GM23338 (cell line): ENCODE data around the gene MCC. TPM values are rescaled to one million over a fixed set of nuclear protein-coding genes. Genes with fewer than 3 reads are reported as not detected.

Experiments used
- ATAC-seq: fragments of 200-7000 bp; cut with Tn5 transposase; 3 replicates; pipeline ENCODE4 v1.9.1; 2020
- DNase-seq: peaks from one replicate; pipeline ENCODE4 v3.0.0-alpha.2; 2015; ENCODE audit warnings: low spot score
- H2AFZ ChIP-seq: fragments of 200-600 bp; sonication (generic); 2 replicates; pipeline ENCODE4 v1.8.0; 2016; ENCODE audit warnings: antibody characterized with exemption, mild to moderate bottlenecking, moderate library complexity
- H3F3A ChIP-seq: fragments of 200-600 bp; sonication (generic); replicated peaks from 2 replicates; pipeline ENCODE4 v1.8.0; 2017; ENCODE audit warnings: antibody characterized with exemption, mixed run types, low read depth
- H3K27ac ChIP-seq: fragments of 200-600 bp; sonication (generic); 2 replicates; pipeline ENCODE4 v1.6.1; 2016; ENCODE audit warnings: low read depth
- H3K27me3 ChIP-seq: fragments of 200-600 bp; sonication (generic); 2 replicates; pipeline ENCODE4 v1.8.0; 2016; ENCODE audit warnings: mild to moderate bottlenecking, mixed run types, moderate library complexity; ENCODE audit not compliant: insufficient read depth
- H3K36me3 ChIP-seq: fragments of 200-600 bp; sonication (generic); 2 replicates; pipeline ENCODE4 v1.8.0; 2016; ENCODE audit warnings: mild to moderate bottlenecking; ENCODE audit not compliant: insufficient read depth
- H3K4me1 ChIP-seq: fragments of 200-600 bp; sonication (generic); 2 replicates; pipeline ENCODE4 v1.8.0; 2016; ENCODE audit warnings: mild to moderate bottlenecking, moderate library complexity; ENCODE audit not compliant: insufficient read depth
- H3K4me2 ChIP-seq: fragments of 200-600 bp; sonication (generic); 2 replicates; pipeline ENCODE4 v1.7.1; 2017; ENCODE audit warnings: mixed run types
- H3K4me3 ChIP-seq: fragments of 200-600 bp; sonication (generic); 2 replicates; pipeline ENCODE4 v1.6.1; 2016; ENCODE audit warnings: mixed run types
- H3K79me2 ChIP-seq: fragments of 200-600 bp; sonication (generic); replicated peaks from 2 replicates; pipeline ENCODE4 v1.8.0; 2017; ENCODE audit warnings: mild to moderate bottlenecking; ENCODE audit not compliant: insufficient read depth
- H3K9me2 ChIP-seq: fragments of 200-600 bp; sonication (generic); 2 replicates; pipeline ENCODE4 v1.8.0; 2017; ENCODE audit not compliant: insufficient read depth
- H4K20me1 ChIP-seq: fragments of 200-600 bp; sonication (generic); replicated peaks from 2 replicates; pipeline ENCODE4 v1.8.0; 2017; ENCODE audit warnings: mild to moderate bottlenecking; ENCODE audit not compliant: insufficient read depth
- H3K27ac Mint-ChIP-seq: 2 replicates; pipeline ENCODE4 v1.8.0; 2020; ENCODE audit warnings: inconsistent platforms, mild to moderate bottlenecking, moderate library complexity, mixed read lengths
- H3K27me3 Mint-ChIP-seq: 3 replicates; pipeline ENCODE4 v1.8.0; 2022; ENCODE audit warnings: low read depth, mild to moderate bottlenecking, moderate library complexity, mixed read lengths, inconsistent platforms; ENCODE audit not compliant: insufficient read depth, poor library complexity
- H3K36me3 Mint-ChIP-seq: 3 replicates; pipeline ENCODE4 v1.8.0; 2021; ENCODE audit warnings: low read depth, mild to moderate bottlenecking, inconsistent platforms, moderate library complexity, mixed read lengths
- H3K4me1 Mint-ChIP-seq: 3 replicates; pipeline ENCODE4 v1.8.0; 2020; ENCODE audit warnings: mild to moderate bottlenecking, inconsistent platforms, mixed read lengths
- H3K4me3 Mint-ChIP-seq: 3 replicates; pipeline ENCODE4 v1.8.0; 2021; ENCODE audit warnings: moderate library complexity, mild to moderate bottlenecking, inconsistent platforms, mixed read lengths
- H3K9me3 Mint-ChIP-seq: 3 replicates; pipeline ENCODE4 v1.8.0; 2020; ENCODE audit warnings: moderate library complexity, mild to moderate bottlenecking, inconsistent platforms, mixed read lengths
- CREB1 ChIP-seq: fragments of 250-450 bp; sonication (Bioruptor Pico); IDR thresholded peaks from 2 replicates; pipeline ENCODE4 v1.5.0; 2020; ENCODE audit warnings: low read depth, mild to moderate bottlenecking, moderate library complexity
- EZH2 ChIP-seq: fragments of 200-600 bp; sonication (generic); IDR thresholded peaks from one replicate; pipeline ENCODE4 v1.8.0; 2017; ENCODE audit warnings: antibody characterized with exemption, mild to moderate bottlenecking, low read depth; ENCODE audit not compliant: unreplicated experiment
- EZH2phosphoT487 ChIP-seq: fragments of 200-600 bp; sonication (generic); IDR thresholded peaks from one replicate; pipeline ENCODE4 v1.8.1; 2018; ENCODE audit warnings: antibody characterized with exemption; ENCODE audit not compliant: unreplicated experiment
- NANOG ChIP-seq: IDR thresholded peaks from 2 replicates; pipeline ENCODE4 v1.6.1; 2016; ENCODE audit warnings: antibody characterized with exemption, borderline replicate concordance
- POLR2AphosphoS5 ChIP-seq: IDR thresholded peaks from 2 replicates; pipeline ENCODE4 v1.6.1; 2016; ENCODE audit warnings: antibody characterized with exemption, low read depth
- STAT1 ChIP-seq: IDR thresholded peaks from one replicate; pipeline ENCODE4 v1.6.1; 2016; ENCODE audit warnings: antibody characterized with exemption; ENCODE audit not compliant: unreplicated experiment
- ZNF331 ChIP-seq: fragments of 250-450 bp; sonication (Bioruptor Pico); IDR thresholded peaks from 2 replicates; pipeline ENCODE4 v1.5.0; 2020; ENCODE audit warnings: low read depth, mild to moderate bottlenecking, moderate library complexity
- ZNF462 ChIP-seq: fragments of 250-450 bp; sonication (Bioruptor Pico); IDR thresholded peaks from 2 replicates; pipeline ENCODE4 v1.5.0; 2020; ENCODE audit warnings: mild to moderate bottlenecking, moderate library complexity
- polyA plus RNA-seq: library from polyadenylated mRNA; unstranded; fragments of >200 nt; fragmentation: Nextera tagmentation; extraction: Ambion mirVana; gene quantifications from 2 replicates; pipeline ENCODE4 v1.2.1, GENCODE V29; 2016
- total RNA-seq: library from RNA; depleted of rRNA; stranded (reverse); fragments of >200 nt; shearing (Covaris generic); gene quantifications from 2 replicates; pipeline ENCODE4 v1.2.3, GENCODE V29; 2014
- TF ChIP-seq, protein P1 (sequence below), 2 experiments: fragments of 200-600 bp in 1 of 2; sonication (generic) in 1 of 2; conservative IDR thresholded peaks; 2 replicates each; pipeline versions ENCODE4 v1.5.1 to v1.6.1; 2016 to 2017; ENCODE audit warnings: antibody characterized with exemption in 2 of 2, low read depth in 2 of 2, mild to moderate bottlenecking in 2 of 2, moderate library complexity in 1 of 2
- TF ChIP-seq, protein P2 (sequence below): IDR thresholded peaks from one replicate; pipeline ENCODE4 v1.6.1; 2018; ENCODE audit warnings: antibody characterized with exemption; ENCODE audit not compliant: unreplicated experiment

MCC gene
- total and polyA plus RNA-seq, 2 experiments from 2014 or later = 3.8 to 10.1 TPM

GRCh38 chr5:113214606-113215323 lies 273.5 kb downstream of the MCC start (continued):
- no peak for TF ChIP-seq STAT1
- no peak for TF ChIP-seq POLR2AphosphoS5
- TF ChIP-seq, protein P1, sequence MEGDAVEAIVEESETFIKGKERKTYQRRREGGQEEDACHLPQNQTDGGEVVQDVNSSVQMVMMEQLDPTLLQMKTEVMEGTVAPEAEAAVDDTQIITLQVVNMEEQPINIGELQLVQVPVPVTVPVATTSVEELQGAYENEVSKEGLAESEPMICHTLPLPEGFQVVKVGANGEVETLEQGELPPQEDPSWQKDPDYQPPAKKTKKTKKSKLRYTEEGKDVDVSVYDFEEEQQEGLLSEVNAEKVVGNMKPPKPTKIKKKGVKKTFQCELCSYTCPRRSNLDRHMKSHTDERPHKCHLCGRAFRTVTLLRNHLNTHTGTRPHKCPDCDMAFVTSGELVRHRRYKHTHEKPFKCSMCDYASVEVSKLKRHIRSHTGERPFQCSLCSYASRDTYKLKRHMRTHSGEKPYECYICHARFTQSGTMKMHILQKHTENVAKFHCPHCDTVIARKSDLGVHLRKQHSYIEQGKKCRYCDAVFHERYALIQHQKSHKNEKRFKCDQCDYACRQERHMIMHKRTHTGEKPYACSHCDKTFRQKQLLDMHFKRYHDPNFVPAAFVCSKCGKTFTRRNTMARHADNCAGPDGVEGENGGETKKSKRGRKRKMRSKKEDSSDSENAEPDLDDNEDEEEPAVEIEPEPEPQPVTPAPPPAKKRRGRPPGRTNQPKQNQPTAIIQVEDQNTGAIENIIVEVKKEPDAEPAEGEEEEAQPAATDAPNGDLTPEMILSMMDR (conservative IDR thresholded peaks at IDR 0.05; ENCODE audit: low read depth in 2 of 2) = no peak
- no peak for TF ChIP-seq EZH2phosphoT487
- TF ChIP-seq, protein P2, sequence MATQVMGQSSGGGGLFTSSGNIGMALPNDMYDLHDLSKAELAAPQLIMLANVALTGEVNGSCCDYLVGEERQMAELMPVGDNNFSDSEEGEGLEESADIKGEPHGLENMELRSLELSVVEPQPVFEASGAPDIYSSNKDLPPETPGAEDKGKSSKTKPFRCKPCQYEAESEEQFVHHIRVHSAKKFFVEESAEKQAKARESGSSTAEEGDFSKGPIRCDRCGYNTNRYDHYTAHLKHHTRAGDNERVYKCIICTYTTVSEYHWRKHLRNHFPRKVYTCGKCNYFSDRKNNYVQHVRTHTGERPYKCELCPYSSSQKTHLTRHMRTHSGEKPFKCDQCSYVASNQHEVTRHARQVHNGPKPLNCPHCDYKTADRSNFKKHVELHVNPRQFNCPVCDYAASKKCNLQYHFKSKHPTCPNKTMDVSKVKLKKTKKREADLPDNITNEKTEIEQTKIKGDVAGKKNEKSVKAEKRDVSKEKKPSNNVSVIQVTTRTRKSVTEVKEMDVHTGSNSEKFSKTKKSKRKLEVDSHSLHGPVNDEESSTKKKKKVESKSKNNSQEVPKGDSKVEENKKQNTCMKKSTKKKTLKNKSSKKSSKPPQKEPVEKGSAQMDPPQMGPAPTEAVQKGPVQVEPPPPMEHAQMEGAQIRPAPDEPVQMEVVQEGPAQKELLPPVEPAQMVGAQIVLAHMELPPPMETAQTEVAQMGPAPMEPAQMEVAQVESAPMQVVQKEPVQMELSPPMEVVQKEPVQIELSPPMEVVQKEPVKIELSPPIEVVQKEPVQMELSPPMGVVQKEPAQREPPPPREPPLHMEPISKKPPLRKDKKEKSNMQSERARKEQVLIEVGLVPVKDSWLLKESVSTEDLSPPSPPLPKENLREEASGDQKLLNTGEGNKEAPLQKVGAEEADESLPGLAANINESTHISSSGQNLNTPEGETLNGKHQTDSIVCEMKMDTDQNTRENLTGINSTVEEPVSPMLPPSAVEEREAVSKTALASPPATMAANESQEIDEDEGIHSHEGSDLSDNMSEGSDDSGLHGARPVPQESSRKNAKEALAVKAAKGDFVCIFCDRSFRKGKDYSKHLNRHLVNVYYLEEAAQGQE = no peak
- no peak for TF ChIP-seq NANOG
- no peak for TF ChIP-seq EZH2

GRCh38 chr5:113213551-113214425 lies 274.5 kb downstream of the MCC start:
- H3K4me1 Mint-ChIP-seq = peaks cover 22% of the 10 kb centered on the region
- H3K27me3 Mint-ChIP-seq = peaks cover 3% of the 10 kb centered on the region
- H2AFZ ChIP-seq = no peak overlapping the region
- H3K36me3 Mint-ChIP-seq = no peaks in the 10 kb centered on the region; the same call in 2 of the 3 replicates
- H3K27me3 ChIP-seq = no peaks in the 10 kb centered on the region
- no peak for DNase-seq
- H3K4me2 ChIP-seq = no peak overlapping the region
- no peaks in the 10 kb centered on the region; the same call in 1 of the 2 replicates for H3K79me2 ChIP-seq
- H3K9me3 Mint-ChIP-seq = no peaks in the 10 kb centered on the region
- peak; percentile 38 for ATAC-seq
- H3K27ac ChIP-seq = no peak overlapping the region
- no peaks in the 10 kb centered on the region; the same call in 1 of the 2 replicates for H3K9me2 ChIP-seq
- H3K27ac Mint-ChIP-seq = no peak overlapping the region
- no peak overlapping the region for H3K4me3 ChIP-seq
- no peaks in the 10 kb centered on the region for H3K36me3 ChIP-seq
- H3K4me1 ChIP-seq = peaks cover 40% of the 10 kb centered on the region
- no peak overlapping the region for H3K4me3 Mint-ChIP-seq
- H3F3A ChIP-seq = no peaks in the 10 kb centered on the region
- H4K20me1 ChIP-seq = no peaks in the 10 kb centered on the region
- TF ChIP-seq ZNF462 = no peak
- no peak for TF ChIP-seq CREB1 (CRISPR knock-in tag)
- no peak for TF ChIP-seq ZNF331
- TF ChIP-seq EZH2 = no peak
